GM21447 (cell line): ENCODE results near the gene GLIPR1L2.
"Not testable (repeated sequence)": the region's sequence is repeated elsewhere in the genome, so short reads cannot be mapped to it uniquely, and the experiment has no call there.

Source experiments
- ATAC-seq: cut with Tn5 transposase; IDR thresholded peaks from one replicate; pipeline ENCODE4 v1.9.1; 2021; ENCODE audit not compliant: unreplicated experiment

GLIPR1L2 gene

GRCh38 chr12:75432924-75433323 lies 42.0 kb downstream of the GLIPR1L2 start:
- no peak for ATAC-seq

GRCh38 chr12:75437564-75437963 lies 46.7 kb downstream of the GLIPR1L2 start:
- peak; percentile 82 for ATAC-seq

- ATAC-seq = no peak
These were observed 47.3 kb downstream of the GLIPR1L2 start for GRCh38 chr12:75438059-75438754.

GRCh38 chr12:75439048-75439447 lies 48.2 kb downstream of the GLIPR1L2 start:
- no peak for ATAC-seq

GRCh38 chr12:75439930-75440329 lies 49.0 kb downstream of the GLIPR1L2 start:
- no peak for ATAC-seq

GRCh38 chr12:75441687-75442449 lies 51.0 kb downstream of the GLIPR1L2 start:
- not testable (repeated sequence) for ATAC-seq

GRCh38 chr12:75442454-75442853 lies 51.6 kb downstream of the GLIPR1L2 start:
- not testable (repeated sequence) for ATAC-seq

GRCh38 chr12:75443709-75444108 lies 52.8 kb downstream of the GLIPR1L2 start:
- ATAC-seq = no peak

GRCh38 chr12:75444429-75445136 lies 53.7 kb downstream of the GLIPR1L2 start:
- no peak for ATAC-seq

- not testable (repeated sequence) for ATAC-seq
These were observed 54.2 kb downstream of the GLIPR1L2 start for GRCh38 chr12:75445137-75445507.

GRCh38 chr12:75446857-75447256 lies 56.0 kb downstream of the GLIPR1L2 start:
- ATAC-seq = no peak

GRCh38 chr12:75447691-75448393 lies 57.0 kb downstream of the GLIPR1L2 start:
- ATAC-seq = no peak

GRCh38 chr12:75452675-75453330 lies 61.9 kb downstream of the GLIPR1L2 start:
- no peak for ATAC-seq

GRCh38 chr12:75455839-75456238 lies 65.0 kb downstream of the GLIPR1L2 start:
- no peak for ATAC-seq

- no peak for ATAC-seq
These were observed 66.3 kb downstream of the GLIPR1L2 start for GRCh38 chr12:75457191-75457590.

GRCh38 chr12:75457866-75458265 lies 67.0 kb downstream of the GLIPR1L2 start:
- not testable (repeated sequence) for ATAC-seq

GRCh38 chr12:75459755-75460154 lies 68.9 kb downstream of the GLIPR1L2 start:
- no peak for ATAC-seq

- ATAC-seq = no peak
These were observed 69.3 kb downstream of the GLIPR1L2 start for GRCh38 chr12:75460204-75460603.

GRCh38 chr12:75471902-75472890 lies 81.3 kb downstream of the GLIPR1L2 start:
- no peak for ATAC-seq
